ENCODE data around the gene HACD2. TPM values are rescaled to one million over a fixed set of nuclear protein-coding genes. Genes with fewer than 3 reads are reported as not detected.

Gene HACD2
- total and polyA plus RNA-seq, 10 of the 15 experiments (the other 5 are each of a cell fraction or from before 2014, with no cell fraction given), result 9.1 to 30.0 (median 18.8) TPM

- Histone ChIP-seq H3K4me1 (ENCODE audit: control insufficient read depth, insufficient read depth, low read length) (no peaks in the 10 kb centered on the region), H3K9me3 (replicated peaks; ENCODE audit: control insufficient read depth, insufficient read depth, low read length) (no peaks in the 10 kb centered on the region), H3K27me3 (replicated peaks in 1 of 2; ENCODE audit: control insufficient read depth in 2 of 2, insufficient read depth in 2 of 2, low read length in 1 of 2) (no peaks in the 10 kb centered on the region), H3K9ac (ENCODE audit: control insufficient read depth, insufficient read depth, low read length) (no peak overlapping the region), H3K4me3 (no peak overlapping the region), H3K27ac (ENCODE audit: control insufficient read depth, insufficient read depth) (no peak overlapping the region), H3K36me3 (ENCODE audit: control insufficient read depth in 2 of 2, insufficient read depth in 2 of 2, low read length in 1 of 2) (no peaks in the 10 kb centered on the region; a peak in 1 of 4 replicates), H3K79me2 (ENCODE audit: control insufficient read depth, insufficient read depth, low read length) (no peaks in the 10 kb centered on the region), H4K20me1 (ENCODE audit: control insufficient read depth, insufficient read depth) (no peaks in the 10 kb centered on the region), H3K4me2 (ENCODE audit: control insufficient read depth, insufficient read depth) (no peak overlapping the region), H2AFZ (ENCODE audit: control insufficient read depth, low read depth, low read length) (no peak overlapping the region)
- ChIA-PET RAD21 (ENCODE audit: unreplicated experiment) (no interaction called here), SMC1A (ENCODE audit: uncharacterized antibody, unreplicated experiment) (interaction anchor here (0.8 kb wide), 1 partner anchor 24 kb away, joined by 4 read pairs; no protein-coding TSS in a partner anchor), POLR2A (interaction anchor here (0.6 kb wide), 1 partner anchor 188 kb away, joined by 3 read pairs; no protein-coding TSS in a partner anchor), CTCF (no interaction called here)
- FAIRE-seq (no peak), DNase-seq (ENCODE audit: low read depth, low spot score) (no peak), ATAC-seq (no peak)
- no TSS peak for BruUV-seq (replicated peaks)
- no peak for TF ChIP-seq BCLAF1 (IDR thresholded peaks at IDR 0.05)
- TF ChIP-seq FOS (IDR thresholded peaks at IDR 0.05; ENCODE audit: borderline replicate concordance, extremely low read depth, insufficient read length), result no peak
- TF ChIP-seq HDAC6 (IDR thresholded peaks at IDR 0.05; ENCODE audit: unreplicated experiment), result no peak
- no peak for TF ChIP-seq SRF (IDR thresholded peaks at IDR 0.05; ENCODE audit: low read depth in 2 of 2, low read length in 2 of 2)
- no peak for TF ChIP-seq CUX1 (IDR thresholded peaks at IDR 0.05; ENCODE audit: insufficient replicate concordance, low read depth, low read length)
- TF ChIP-seq TARDBP (IDR thresholded peaks at IDR 0.05; ENCODE audit: borderline replicate concordance), result no peak
- no peak for TF ChIP-seq SP1 (IDR thresholded peaks at IDR 0.05; ENCODE audit: low read depth, low read length)
- no peak for TF ChIP-seq LARP7 (IDR thresholded peaks at IDR 0.05)
- no peak for TF ChIP-seq HSF1 (IDR thresholded peaks at IDR 0.05; ENCODE audit: low read depth, low read length)
- no peak for TF ChIP-seq TCF3 (IDR thresholded peaks at IDR 0.05; ENCODE audit: borderline replicate concordance, insufficient read depth, low read depth, low read length)
- intact Hi-C loops (cut with micrococcal nuclease; ENCODE audit: unreplicated experiment), result no loop called here
- in situ Hi-C loops (cut with MboI), result no loop called here
These were observed 73.8 kb downstream of the HACD2 start for GRCh38 chr3:123511084-123511483.
